Omental fat pad (tissue), 4 donors: Measurements from ENCODE around the gene FOXP1. TPM values are rescaled to one million over a fixed set of nuclear protein-coding genes. Genes with fewer than 3 reads are reported as not detected.

ENCODE experiments used
- ATAC-seq: fragments of 150-250 bp; one replicate; pipeline ENCODE4 v1.9.1; 2016; ENCODE audit warnings: mild to moderate bottlenecking, moderate library complexity; ENCODE audit not compliant: low FRiP score
- DNase-seq: peaks from one replicate; pipeline ENCODE4 v3.0.0-alpha.2; 2019; ENCODE audit warnings: low spot score
- CTCF ChIP-seq, 3 donors: fragments of 450-650 bp; IDR thresholded peaks; one replicate each; pipeline ENCODE4 v1.5.1; 2016 to 2017; ENCODE audit warnings: antibody characterized with exemption in 3 of 3, mild to moderate bottlenecking in 3 of 3, moderate library complexity in 2 of 3
- total RNA-seq, 4 donors: library from RNA; depleted of rRNA; stranded (reverse); fragments of >200 nt; gene quantifications; one replicate each; pipeline ENCODE4 v1.1.0, GENCODE V29; 2016

The FOXP1 gene
- total RNA-seq, 4 donors from 2014 or later, result 72.4 to 128 (median 76.7) TPM

- TF ChIP-seq CTCF (IDR thresholded peaks at IDR 0.05), result no peak
- no peak for DNase-seq
- ATAC-seq, result no peak
Observed at GRCh38 chr3:71277341-71277740, 306.2 kb downstream of the FOXP1 start.

GRCh38 chr3:71276531-71276930 lies 307.0 kb downstream of the FOXP1 start:
- DNase-seq, result no peak
- no peak for ATAC-seq
- no peak for TF ChIP-seq CTCF (IDR thresholded peaks at IDR 0.05)

- TF ChIP-seq CTCF (IDR thresholded peaks at IDR 0.05), result no peak
- no peak for ATAC-seq
- DNase-seq, result no peak
Observed at GRCh38 chr3:71273453-71273852, 310.1 kb downstream of the FOXP1 start.

GRCh38 chr3:71271596-71271995 lies 311.9 kb downstream of the FOXP1 start:
- TF ChIP-seq CTCF (IDR thresholded peaks at IDR 0.05), result no peak
- ATAC-seq, result no peak

GRCh38 chr3:71269906-71270305 lies 313.6 kb downstream of the FOXP1 start:
- TF ChIP-seq CTCF (IDR thresholded peaks at IDR 0.05), result no peak
- DNase-seq, result no peak
- no peak for ATAC-seq

More at GRCh38 chr3:71271596-71271995, 311.9 kb downstream of the FOXP1 start:
- DNase-seq, result no peak

GRCh38 chr3:71268462-71268999 lies 315.0 kb downstream of the FOXP1 start:
- DNase-seq, result no peak
- no peak for TF ChIP-seq CTCF (IDR thresholded peaks at IDR 0.05)
- no peak for ATAC-seq

GRCh38 chr3:71266875-71267274 lies 316.7 kb downstream of the FOXP1 start:
- ATAC-seq (no peak), DNase-seq (no peak)
- no peak for TF ChIP-seq CTCF (IDR thresholded peaks at IDR 0.05)
